Ishikawa (cell line): ENCODE data around the gene NSMCE1.

Experiments
- CEBPB ChIP-seq: IDR thresholded peaks from 2 replicates; pipeline ENCODE4 v1.6.1; 2012
- CREB1 ChIP-seq: IDR thresholded peaks from 2 replicates; pipeline ENCODE4 v1.6.1; 2012; ENCODE audit warnings: low read depth
- EGR1 ChIP-seq: IDR thresholded peaks from 2 replicates; pipeline ENCODE4 v1.6.1; 2012
- EP300 ChIP-seq: IDR thresholded peaks from 2 replicates; pipeline ENCODE4 v1.6.1; 2012; ENCODE audit warnings: borderline replicate concordance
- FOXM1 ChIP-seq: IDR thresholded peaks from 2 replicates; pipeline ENCODE4 v1.6.1; 2012; ENCODE audit warnings: low read depth, borderline replicate concordance
- MAX ChIP-seq: IDR thresholded peaks from 2 replicates; pipeline ENCODE4 v1.6.1; 2012
- NFIC ChIP-seq: IDR thresholded peaks from 2 replicates; pipeline ENCODE4 v1.6.1; 2012
- RAD21 ChIP-seq: IDR thresholded peaks from 2 replicates; pipeline ENCODE4 v1.6.1; 2012; ENCODE audit warnings: low read depth
- REST ChIP-seq: IDR thresholded peaks from 2 replicates; pipeline ENCODE4 v1.6.1; 2012; ENCODE audit warnings: low read depth, mild to moderate bottlenecking
- TAF1 ChIP-seq: IDR thresholded peaks from 2 replicates; pipeline ENCODE4 v1.6.1; 2012; ENCODE audit warnings: low read depth, mild to moderate bottlenecking
- TCF12 ChIP-seq: IDR thresholded peaks from 2 replicates; pipeline ENCODE4 v1.6.1; 2012; ENCODE audit warnings: low read depth
- TEAD4 ChIP-seq: IDR thresholded peaks from 2 replicates; pipeline ENCODE4 v1.6.1; 2012
- USF1 ChIP-seq: IDR thresholded peaks from 2 replicates; pipeline ENCODE4 v1.6.1; 2012
- YY1 ChIP-seq: IDR thresholded peaks from 2 replicates; pipeline ENCODE4 v1.6.1; 2012; ENCODE audit warnings: low read depth
- ZBTB7A ChIP-seq: IDR thresholded peaks from 2 replicates; pipeline ENCODE4 v1.6.1; 2012; ENCODE audit warnings: low read depth

Gene NSMCE1

GRCh38 chr16:27215660-27216059 lies 52.9 kb downstream of the NSMCE1 start:
- TF ChIP-seq MAX: no peak
- TF ChIP-seq FOXM1: no peak
- TF ChIP-seq REST: no peak
- no peak for TF ChIP-seq TCF12
- no peak for TF ChIP-seq RAD21
- no peak for TF ChIP-seq EP300
- no peak for TF ChIP-seq CEBPB
- no peak for TF ChIP-seq NFIC
- no peak for TF ChIP-seq YY1
- no peak for TF ChIP-seq ZBTB7A
- TF ChIP-seq TEAD4: no peak
- TF ChIP-seq CREB1: no peak
- no peak for TF ChIP-seq USF1

- TF ChIP-seq RAD21 (no peak), NFIC (no peak), FOXM1 (no peak), EP300 (no peak), MAX (no peak), TAF1 (no peak), TEAD4 (no peak), TCF12 (no peak), YY1 (no peak), CREB1 (no peak), USF1 (no peak), REST (no peak), ZBTB7A (no peak), CEBPB (no peak), EGR1 (no peak)
Measured at GRCh38 chr16:27214084-27214961, 54.2 kb downstream of the NSMCE1 start.

- no peak for TF ChIP-seq CEBPB
- no peak for TF ChIP-seq NFIC
- no peak for TF ChIP-seq TCF12
- TF ChIP-seq EGR1: no peak
- TF ChIP-seq CREB1: no peak
- no peak for TF ChIP-seq YY1
- no peak for TF ChIP-seq TEAD4
- TF ChIP-seq EP300: no peak
- no peak for TF ChIP-seq RAD21
- TF ChIP-seq FOXM1: no peak
- TF ChIP-seq USF1: no peak
- TF ChIP-seq ZBTB7A: no peak
- no peak for TF ChIP-seq TAF1
- no peak for TF ChIP-seq MAX
- TF ChIP-seq REST: no peak
Measured at GRCh38 chr16:27211026-27211425, 57.5 kb downstream of the NSMCE1 start.

- no peak for TF ChIP-seq RAD21
- no peak for TF ChIP-seq TCF12
- no peak for TF ChIP-seq REST
Measured at GRCh38 chr16:27210174-27210573, 58.4 kb downstream of the NSMCE1 start.
